ENCODE results near the gene PGP.

PGP gene

GRCh38 chr16:2179576-2179975 is 35.1 kb downstream of the PGP start:
- no peak for DNase-seq

- no peak for DNase-seq
Measured at GRCh38 chr16:2179107-2179501, 35.5 kb downstream of the PGP start.

GRCh38 chr16:2178321-2179106 is 36.1 kb downstream of the PGP start:
- peak; percentile 49 for DNase-seq

GRCh38 chr16:2177561-2177960 is 37.1 kb downstream of the PGP start:
- DNase-seq, result no peak

GRCh38 chr16:2177101-2177500 is 37.5 kb downstream of the PGP start:
- no peak for DNase-seq

- DNase-seq, result no peak
Measured at GRCh38 chr16:2176047-2176446, 38.6 kb downstream of the PGP start.

DNA sequence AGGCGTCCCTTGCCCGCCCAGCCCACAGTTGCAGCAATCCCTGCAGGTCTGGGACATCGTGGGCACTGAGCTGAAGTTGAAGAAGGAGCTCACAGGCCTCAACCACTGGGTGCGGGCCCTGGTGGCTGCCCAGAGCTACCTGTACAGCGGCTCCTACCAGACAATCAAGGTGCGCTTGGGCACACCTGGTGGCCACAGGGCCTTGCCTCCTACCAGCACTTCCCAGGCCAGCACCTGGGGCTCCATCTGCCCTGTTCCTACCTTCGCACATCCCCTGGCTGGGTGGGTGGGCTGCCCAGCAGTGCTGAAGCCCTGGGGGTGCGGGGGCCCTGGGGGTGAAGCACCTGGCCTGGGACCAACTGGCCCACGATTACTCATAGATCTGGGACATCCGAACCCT is 39.2 kb downstream of the PGP start:
- no peak for DNase-seq

- no peak for DNase-seq
Measured at GRCh38 chr16:2174396-2175131, 40.1 kb downstream of the PGP start.

- no peak for DNase-seq
Measured at GRCh38 chr16:2173916-2174315, 40.7 kb downstream of the PGP start.

DNA sequence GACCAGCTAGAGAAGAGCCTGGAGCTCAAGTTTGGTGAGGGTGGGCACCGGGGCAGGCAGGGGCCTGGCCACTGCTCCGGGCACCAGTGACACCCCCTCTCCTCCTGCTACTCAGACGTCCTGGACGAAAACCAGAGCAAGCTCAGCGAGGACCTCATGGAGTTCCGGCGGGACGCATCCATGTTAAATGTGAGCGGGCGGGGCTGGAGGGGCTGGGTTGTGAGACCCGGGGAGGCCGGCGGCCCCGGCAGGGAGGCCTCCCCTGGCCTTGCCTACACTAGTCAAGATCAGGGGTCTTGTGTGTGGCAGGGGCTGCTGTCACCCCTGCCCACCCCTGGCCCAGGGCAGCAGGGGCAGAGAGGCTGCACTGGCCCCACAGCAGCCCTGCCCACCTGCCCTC is 41.3 kb downstream of the PGP start:
- no peak for DNase-seq

GRCh38 chr16:2172688-2173335 is 41.8 kb downstream of the PGP start:
- no peak for DNase-seq

- no peak for DNase-seq
Measured at GRCh38 chr16:2171601-2172178, 43.0 kb downstream of the PGP start.

- DNase-seq, result no peak
Measured at GRCh38 chr16:2170587-2171435, 43.8 kb downstream of the PGP start.

- DNase-seq, result no peak
Measured at GRCh38 chr16:2170080-2170479, 44.6 kb downstream of the PGP start.

GRCh38 chr16:2167068-2167638 is 47.5 kb downstream of the PGP start:
- no peak for DNase-seq

DNA sequence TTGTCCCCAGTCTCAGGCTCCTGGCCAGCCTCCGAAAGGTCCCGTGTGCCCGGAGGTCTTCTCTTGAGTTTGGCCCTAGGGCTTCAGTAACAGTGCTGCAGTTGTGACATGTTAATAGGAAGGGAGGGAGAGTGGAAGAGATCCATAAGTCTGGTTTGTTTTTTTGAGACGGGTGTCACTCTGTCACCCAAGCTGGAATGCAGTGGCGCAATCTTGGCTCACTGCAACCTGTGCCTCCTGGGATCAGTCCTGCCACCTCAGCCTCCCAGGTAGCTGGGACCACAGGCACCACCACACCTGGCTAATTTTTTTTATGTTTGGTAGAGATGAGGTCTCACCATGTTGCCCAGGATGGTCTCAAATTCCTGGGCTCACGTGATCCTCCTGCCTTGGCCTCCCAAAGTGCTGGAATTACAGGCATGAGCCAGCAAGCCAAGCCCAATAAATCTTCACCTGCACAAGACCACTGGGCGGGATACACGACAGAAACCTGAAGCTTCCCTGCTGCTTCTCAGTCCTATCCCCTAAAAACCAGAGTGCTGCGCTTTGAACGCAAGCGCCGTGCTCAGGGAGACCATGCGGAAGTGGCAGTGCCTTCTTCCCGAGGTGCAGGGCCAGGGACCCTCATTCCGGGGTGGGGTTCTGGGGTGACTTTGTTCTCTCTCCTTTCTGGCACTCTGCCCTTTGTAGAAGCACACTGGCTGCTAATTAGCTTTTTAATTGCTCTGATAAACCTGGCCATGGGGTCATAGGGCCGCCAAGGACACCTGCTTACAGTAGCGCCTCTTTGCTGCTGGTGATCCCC is 48.2 kb downstream of the PGP start:
- no peak for DNase-seq

GRCh38 chr16:2165861-2166260 is 48.8 kb downstream of the PGP start:
- DNase-seq, result no peak

DNA sequence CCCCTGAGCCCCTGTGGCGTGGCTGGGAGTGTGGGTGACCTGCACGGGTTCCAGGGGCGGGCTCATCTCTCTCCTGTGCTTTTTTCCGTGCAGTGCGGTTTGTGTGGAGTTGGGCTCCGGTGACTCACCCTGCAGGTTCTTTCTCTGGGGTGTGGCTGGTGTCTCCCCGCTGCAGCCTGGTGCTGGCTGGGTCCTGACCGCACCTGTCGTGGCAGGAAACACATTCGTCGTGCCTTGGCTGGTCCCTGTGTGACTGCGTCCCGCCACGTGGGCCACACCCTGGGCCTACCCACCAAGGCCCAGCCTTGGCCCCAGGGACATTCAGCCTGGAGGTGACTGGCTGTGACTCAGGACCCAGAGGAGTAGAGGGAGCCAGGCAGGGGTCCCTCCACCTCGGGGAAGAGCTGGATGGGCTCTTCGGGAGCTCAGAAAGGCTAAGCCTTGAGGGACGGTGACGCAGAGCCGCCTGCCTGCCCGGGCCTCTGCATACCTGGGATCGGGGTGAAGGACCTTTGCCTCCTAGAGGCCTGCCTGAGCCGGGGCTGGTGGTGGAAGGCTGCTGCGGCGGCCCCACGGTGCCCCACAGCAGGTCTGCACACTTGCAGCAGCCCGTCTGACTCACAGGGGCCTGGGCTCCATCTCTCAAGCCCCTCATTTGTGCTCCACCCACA is 51.3 kb downstream of the PGP start:
- DNase-seq, result no peak

GRCh38 chr16:2162676-2163118 is 51.9 kb downstream of the PGP start:
- DNase-seq, result no peak

GRCh38 chr16:2161911-2162310 is 52.7 kb downstream of the PGP start:
- DNase-seq, result no peak

Data from stimulated activated CD4-positive, alpha-beta T cell treated with anti-CD3 and anti-CD28 coated beads, Interleukin-1b, Interleukin-23, amount 100 ng/mL, for 48 hours (primary cell).